ENCODE data around the gene NINJ2. TPM values are rescaled to one million over a fixed set of nuclear protein-coding genes. Genes with fewer than 3 reads are reported as not detected.
"Not testable (repeated sequence)": the region's sequence is repeated elsewhere in the genome, so short reads cannot be mapped to it uniquely, and the experiment has no call there.

NINJ2 gene
- total RNA-seq, 4 donors from 2014 or later: 0.97 to 5.4 (median 2.3) TPM; not detected in 1

- intact Hi-C loops (cut with DNase I; ENCODE audit: low total_unique reads): no loop called here
- peak in 1 of 2 donors; percentile 6 for DNase-seq
These were observed 81.9 kb downstream of the NINJ2 start for GRCh38 chr12:581321-581720.

GRCh38 chr12:580813-581212 is 82.4 kb downstream of the NINJ2 start:
- intact Hi-C loops (cut with DNase I; ENCODE audit: low total_unique reads): no loop called here
- H3K4me1 ChIP-seq: no peaks in the 10 kb centered on the region
- TF ChIP-seq POLR2A (IDR thresholded peaks at IDR 0.05): no peak
- TF ChIP-seq CTCF (IDR thresholded peaks at IDR 0.05): no peak
- no peaks in the 10 kb centered on the region for H3K27me3 ChIP-seq
- DNase-seq: no peak
- H3K9me3 ChIP-seq: no peaks in the 10 kb centered on the region
- H3K4me3 ChIP-seq: no peak overlapping the region
- no peaks in the 10 kb centered on the region for H3K36me3 ChIP-seq
- no peak overlapping the region for H3K27ac ChIP-seq

More at GRCh38 chr12:581321-581720, 81.9 kb downstream of the NINJ2 start:
- Histone ChIP-seq H3K9me3 (no peaks in the 10 kb centered on the region), H3K27ac (no peak overlapping the region), H3K4me1 (no peaks in the 10 kb centered on the region), H3K27me3 (no peaks in the 10 kb centered on the region), H3K4me3 (no peak overlapping the region), H3K36me3 (no peaks in the 10 kb centered on the region)
- no peak for TF ChIP-seq CTCF (IDR thresholded peaks at IDR 0.05)
- TF ChIP-seq POLR2A (IDR thresholded peaks at IDR 0.05): no peak

DNA sequence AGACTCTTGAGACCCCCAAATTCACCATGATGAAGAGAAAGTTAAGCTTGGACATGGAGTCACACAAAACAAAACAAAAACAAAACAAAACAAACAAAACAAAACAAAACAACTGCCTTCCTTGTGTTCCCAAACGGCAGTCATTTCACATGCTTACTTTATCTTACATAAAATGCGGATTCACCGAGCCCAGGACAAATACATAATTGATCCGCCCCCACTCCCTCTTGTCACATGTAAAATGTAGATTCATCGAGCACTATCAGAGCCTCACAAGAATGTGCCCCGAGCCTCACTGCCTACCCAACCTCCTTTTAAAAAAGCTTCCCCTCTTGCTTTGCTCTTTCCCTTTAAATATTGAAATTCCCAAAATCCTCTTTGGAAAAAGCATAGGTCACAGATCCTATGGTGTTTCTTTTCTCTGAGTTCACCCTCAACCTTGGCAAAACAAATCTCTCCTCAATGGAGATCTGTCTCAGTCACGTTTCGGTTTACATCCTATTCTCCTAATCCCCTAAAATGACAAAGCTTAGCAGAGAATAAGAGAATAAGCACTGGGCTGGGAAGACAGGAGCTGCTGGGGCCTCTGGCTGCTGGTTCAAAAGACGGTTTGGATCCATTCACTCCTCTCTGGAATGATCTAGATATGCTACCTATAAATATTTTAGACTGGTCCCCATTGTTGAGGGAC is 83.7 kb downstream of the NINJ2 start:
- no peak overlapping the region for H3K4me3 ChIP-seq
- no peak for DNase-seq
- no peaks in the 10 kb centered on the region for H3K27me3 ChIP-seq
- TF ChIP-seq CTCF (IDR thresholded peaks at IDR 0.05) (no peak), POLR2A (IDR thresholded peaks at IDR 0.05) (no peak)
- no peaks in the 10 kb centered on the region for H3K36me3 ChIP-seq
- intact Hi-C loops (cut with DNase I; ENCODE audit: low total_unique reads): loop anchor here (10.0 kb wide), 1 partner anchor 1025 kb away; no protein-coding TSS in a partner anchor
- no peaks in the 10 kb centered on the region for H3K4me1 ChIP-seq
- H3K9me3 ChIP-seq: no peaks in the 10 kb centered on the region
- H3K27ac ChIP-seq: no peak overlapping the region

DNA sequence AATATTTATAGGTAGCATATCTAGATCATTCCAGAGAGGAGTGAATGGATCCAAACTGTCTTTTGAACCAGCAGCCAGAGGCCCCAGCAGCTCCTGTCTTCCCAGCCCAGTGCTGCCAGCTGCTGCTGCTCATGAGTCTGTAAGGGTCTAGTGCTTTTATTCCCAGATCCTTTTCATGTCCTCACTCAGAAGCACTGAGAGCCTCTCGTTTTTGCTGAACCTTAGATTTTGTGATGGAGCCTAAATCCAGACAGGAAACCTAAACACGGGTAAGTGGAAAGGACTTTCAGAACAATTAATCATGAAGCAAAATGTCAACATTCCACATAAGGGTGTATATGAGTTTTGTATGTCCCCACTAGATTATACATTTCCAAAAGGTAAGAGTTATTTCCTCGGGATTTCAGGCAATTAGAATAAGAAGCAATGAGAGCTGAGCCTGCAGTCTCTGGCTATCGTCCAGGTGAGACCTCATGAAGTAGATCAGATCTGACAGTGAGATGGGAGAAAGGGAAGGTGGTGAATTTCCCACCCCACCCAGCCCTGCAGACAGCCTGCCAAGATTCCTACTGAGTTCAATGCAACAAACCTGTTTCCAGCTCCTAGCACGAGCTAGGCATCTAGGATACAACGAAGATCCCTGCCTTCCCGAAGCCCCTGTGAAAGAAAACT is 84.4 kb downstream of the NINJ2 start:
- intact Hi-C loops (cut with DNase I; ENCODE audit: low total_unique reads): loop anchor here (10.0 kb wide), 1 partner anchor 1026 kb away; no protein-coding TSS in a partner anchor
- no peak overlapping the region for H3K27ac ChIP-seq
- H3K4me1 ChIP-seq: no peaks in the 10 kb centered on the region
- H3K9me3 ChIP-seq: no peaks in the 10 kb centered on the region
- H3K4me3 ChIP-seq: no peak overlapping the region
- TF ChIP-seq POLR2A (IDR thresholded peaks at IDR 0.05) (no peak), CTCF (IDR thresholded peaks at IDR 0.05) (no peak)
- no peaks in the 10 kb centered on the region for H3K36me3 ChIP-seq
- peak in 1 of 2 donors; percentile 10 for DNase-seq
- H3K27me3 ChIP-seq: no peaks in the 10 kb centered on the region

DNA sequence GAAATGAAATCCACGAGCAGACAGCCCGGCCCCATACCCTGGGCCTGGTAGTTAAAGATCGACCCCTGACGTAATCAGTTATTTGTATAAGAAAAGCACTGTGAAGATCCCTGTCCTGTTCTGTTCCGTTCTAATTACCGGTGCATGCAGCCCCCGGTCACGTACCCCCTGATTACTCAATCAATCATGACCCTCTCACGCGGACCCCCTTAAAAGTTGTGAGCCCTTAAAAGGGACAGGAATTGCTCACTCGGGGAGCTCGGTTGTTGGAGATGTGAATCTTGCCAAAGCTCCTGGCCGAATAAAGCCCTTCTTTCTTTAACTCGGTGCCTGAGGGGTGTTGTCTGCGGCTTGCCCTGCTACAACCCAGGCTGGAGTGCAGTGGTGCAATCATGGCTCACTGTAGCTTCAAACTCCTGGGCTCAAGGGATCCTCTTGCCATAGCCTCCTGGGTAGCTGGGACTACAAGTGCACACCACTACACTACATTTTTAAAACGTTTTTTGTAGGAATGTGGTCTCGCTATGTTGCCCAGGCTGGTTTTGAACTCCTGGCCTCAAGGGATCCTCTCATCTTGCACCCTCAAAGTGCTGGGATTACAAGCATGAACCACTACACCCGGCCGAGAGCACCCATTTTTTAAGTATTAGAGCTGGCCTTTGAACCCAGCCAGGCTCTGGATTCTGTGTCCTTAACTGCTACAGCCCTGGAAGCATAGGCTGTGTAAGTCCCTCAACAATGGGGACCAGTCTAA is 85.1 kb downstream of the NINJ2 start:
- not testable (repeated sequence) for H3K4me3 ChIP-seq, H3K27me3 ChIP-seq, H3K9me3 ChIP-seq, H3K4me1 ChIP-seq, H3K27ac ChIP-seq, H3K36me3 ChIP-seq
- intact Hi-C loops (cut with DNase I; ENCODE audit: low total_unique reads): loop anchor here (2.0 to 10.0 kb wide), 2 partner anchors 65 to 1027 kb away; no protein-coding TSS in a partner anchor
- DNase-seq: peak in 1 of 2 donors; percentile 13
